Left renal pelvis (tissue), 4 donors: ENCODE results near the gene ASPG. TPM values are rescaled to one million over a fixed set of nuclear protein-coding genes. Genes with fewer than 3 reads are reported as not detected.

Experiments used
- DNase-seq, 4 donors: peaks; one replicate each; pipeline ENCODE4 v3.0.0-alpha.2; 2013; ENCODE audit warnings: low read depth in 4 of 4, low spot score in 3 of 4
- polyA plus RNA-seq, 4 donors: library from polyadenylated mRNA; unstranded; fragments of 120-200 nt; gene quantifications; one replicate each; pipeline ENCODE4 v1.2.1, GENCODE V29; 2013; ENCODE audit not compliant: insufficient read length in 4 of 4

ASPG gene
- polyA plus RNA-seq, 4 donors: 1.4 to 18.9 (median 10.0) TPM

DNA sequence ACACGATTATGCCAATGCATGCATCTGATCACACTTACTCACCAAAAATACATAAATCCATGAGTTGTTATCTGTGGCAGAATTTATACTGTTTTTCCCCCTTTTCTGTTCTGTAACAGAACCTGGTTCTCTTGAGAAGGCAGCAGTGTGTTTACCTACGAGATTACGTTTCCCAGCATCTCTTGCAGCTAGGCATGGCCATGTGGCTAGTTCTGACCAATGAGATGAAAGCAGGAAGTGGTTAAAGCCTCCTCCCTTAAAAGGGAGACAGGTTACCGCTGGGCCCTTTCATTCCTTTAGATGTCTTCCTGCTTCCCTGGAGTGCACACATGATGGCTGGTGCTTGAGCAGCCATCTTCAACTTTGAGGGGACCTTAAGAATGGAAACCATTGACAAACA is 11.7 kb upstream of the ASPG start:
- DNase-seq: no peak

GRCh38 chr14:104075530-104076151 is 9.9 kb upstream of the ASPG start:
- no peak for DNase-seq

GRCh38 chr14:104076743-104077142 is 8.8 kb upstream of the ASPG start:
- DNase-seq: no peak

DNA sequence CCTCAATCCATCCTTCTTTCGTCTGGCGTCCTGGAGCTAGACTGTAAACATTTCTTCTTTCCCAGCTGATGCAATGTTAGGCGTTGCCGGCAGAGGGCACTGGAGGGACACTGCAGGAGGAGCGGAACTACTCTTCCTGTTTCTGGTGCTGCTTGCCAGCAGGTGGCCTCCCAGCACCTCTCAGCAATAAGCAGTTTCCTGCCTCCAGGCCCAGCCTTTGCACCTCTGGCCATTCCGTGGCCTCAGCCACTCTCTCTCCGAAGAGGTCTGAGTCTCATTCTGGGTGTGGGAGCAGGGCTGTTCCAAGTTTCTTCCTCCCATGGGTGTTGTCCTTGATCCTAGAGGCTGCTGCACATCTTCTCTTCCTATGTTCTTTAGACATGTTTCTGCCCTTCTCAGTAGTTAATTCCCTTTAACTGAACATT is 7.5 kb upstream of the ASPG start:
- DNase-seq: peak; percentile 68 to 79 (median 78)

GRCh38 chr14:104080376-104081260 is 4.9 kb upstream of the ASPG start:
- no peak for DNase-seq

DNA sequence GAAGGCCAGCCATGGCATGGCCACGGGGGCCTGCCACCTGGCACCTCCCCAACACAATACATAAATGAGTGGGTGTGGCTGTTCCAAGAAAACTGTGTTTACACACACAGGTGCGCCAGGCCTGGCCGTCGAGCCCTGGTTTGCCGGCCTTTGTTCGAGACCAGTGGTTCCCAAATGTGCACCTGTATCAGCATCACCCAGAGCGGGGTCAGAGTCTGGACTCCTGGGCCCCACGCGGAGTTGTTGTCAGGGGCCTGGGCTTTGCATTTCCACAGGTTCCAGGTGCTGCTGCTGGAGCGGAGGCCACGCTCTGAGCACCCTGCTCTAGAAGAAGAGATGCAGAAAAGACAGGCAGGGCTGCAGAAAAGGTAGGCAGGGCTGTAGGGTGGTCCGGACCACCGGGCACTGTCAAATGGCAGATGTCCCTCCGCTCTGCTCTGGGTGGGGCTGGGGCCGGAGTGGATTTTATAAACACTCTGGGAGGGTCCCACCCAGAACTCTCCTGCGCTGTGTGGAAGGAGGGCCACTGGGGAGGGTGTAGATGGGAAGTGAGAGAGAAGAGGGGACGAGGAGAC is 4.2 kb upstream of the ASPG start:
- no peak for DNase-seq

GRCh38 chr14:104081951-104082464 is 3.5 kb upstream of the ASPG start:
- DNase-seq: no peak

DNA sequence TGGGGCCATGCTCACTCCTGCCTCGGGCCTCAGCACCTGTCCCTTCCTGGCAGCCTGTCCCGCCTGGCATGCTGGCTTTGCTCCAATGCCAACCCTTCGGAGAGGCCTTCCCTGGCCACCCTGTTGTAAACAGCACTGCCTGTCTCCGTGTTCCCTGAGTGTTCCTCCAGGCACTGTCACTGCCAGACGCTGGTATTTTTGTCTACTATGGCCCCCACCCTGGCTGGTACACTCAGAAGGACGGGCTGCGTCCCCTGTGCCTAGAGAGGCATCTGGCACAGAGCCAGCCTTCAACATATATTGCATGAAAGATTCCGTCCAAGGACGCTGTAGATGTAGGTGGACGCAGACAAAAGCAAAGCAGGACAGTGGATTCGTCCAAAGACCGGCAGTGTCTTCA is 2.7 kb upstream of the ASPG start:
- no peak for DNase-seq

DNA sequence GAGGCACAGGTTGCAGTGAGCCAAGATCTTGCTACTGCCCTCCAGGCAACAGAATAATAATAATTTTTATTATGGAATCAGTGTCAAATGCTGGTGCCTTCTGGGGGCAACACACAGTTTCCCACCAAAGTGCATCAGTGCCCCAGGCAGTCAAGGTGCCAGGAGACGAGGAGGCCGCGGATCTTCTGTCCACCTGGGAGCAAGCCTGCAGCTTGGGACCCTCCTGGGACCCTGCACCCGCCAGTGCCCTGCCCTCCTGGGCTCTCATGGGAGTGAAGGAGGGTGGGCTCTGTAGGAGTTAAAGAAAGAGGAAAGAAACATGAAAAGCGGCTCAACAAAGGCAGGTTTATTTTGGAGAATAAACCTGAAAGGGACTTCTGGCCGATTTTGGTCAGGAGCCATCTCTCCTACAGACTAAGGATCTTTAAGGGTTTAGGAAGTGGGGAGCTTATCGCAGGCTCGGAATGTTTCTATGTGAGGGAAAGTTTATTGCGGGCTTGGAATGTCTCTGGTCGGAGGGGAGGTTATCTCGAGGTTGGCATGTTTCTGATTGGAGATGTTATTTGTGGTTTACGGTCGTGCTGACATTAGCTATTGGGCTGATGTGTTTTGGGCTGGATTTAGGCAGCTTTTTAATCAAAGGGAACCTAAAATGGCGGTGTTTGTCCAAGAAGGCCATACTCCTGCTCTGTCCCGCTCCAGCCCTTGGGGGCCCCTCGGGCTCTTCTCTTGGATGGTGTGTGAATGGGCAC is 1.1 kb upstream of the ASPG start:
- DNase-seq: no peak

GRCh38 chr14:104085889-104086201 is 345 bp downstream of the ASPG start:
- DNase-seq: no peak

DNA sequence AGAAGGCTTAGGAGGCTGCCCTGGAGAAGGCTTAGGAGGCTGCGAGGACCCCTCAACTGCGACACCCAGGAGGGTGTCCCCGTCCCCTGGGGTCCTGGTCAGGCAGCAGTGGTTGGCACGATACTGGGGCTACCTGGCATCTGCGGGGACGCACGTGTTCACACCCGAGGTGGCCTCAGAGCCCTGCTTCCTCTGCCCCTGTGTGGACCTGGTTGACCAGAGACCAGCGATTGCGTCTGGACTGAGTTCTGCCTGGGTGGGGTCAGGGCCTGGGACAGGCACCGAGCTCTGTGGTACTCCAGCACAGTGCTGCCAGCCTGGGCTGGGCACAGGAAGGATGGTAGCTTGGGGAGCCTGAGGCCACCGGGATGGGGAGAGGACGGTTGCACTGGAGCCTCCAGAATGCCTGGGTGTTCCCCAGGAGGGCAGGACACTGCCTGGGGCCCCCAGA is 735 bp downstream of the ASPG start:
- no peak for DNase-seq

GRCh38 chr14:104086661-104087461 is 1.4 kb downstream of the ASPG start:
- DNase-seq: no peak

DNA sequence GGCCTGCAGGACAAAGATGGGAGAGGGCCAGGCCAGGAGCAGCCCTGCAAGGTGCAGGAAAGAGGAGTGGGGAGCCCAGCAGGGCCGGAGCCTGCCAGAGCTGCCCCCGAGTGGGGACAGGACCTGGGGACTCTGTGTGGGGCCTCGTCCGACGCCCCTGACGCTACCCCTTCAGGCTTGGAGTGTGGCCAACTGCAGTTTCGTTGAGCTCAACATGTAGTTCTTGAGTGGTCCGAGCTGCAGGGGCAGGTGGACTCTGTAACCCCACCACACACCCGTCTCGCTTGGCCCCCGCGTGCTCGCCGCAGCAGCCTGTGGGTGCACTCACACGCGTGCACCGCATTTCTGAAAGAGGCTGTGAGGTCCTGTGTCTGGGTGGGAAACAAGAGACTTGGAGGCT is 2.0 kb downstream of the ASPG start:
- DNase-seq: no peak

DNA sequence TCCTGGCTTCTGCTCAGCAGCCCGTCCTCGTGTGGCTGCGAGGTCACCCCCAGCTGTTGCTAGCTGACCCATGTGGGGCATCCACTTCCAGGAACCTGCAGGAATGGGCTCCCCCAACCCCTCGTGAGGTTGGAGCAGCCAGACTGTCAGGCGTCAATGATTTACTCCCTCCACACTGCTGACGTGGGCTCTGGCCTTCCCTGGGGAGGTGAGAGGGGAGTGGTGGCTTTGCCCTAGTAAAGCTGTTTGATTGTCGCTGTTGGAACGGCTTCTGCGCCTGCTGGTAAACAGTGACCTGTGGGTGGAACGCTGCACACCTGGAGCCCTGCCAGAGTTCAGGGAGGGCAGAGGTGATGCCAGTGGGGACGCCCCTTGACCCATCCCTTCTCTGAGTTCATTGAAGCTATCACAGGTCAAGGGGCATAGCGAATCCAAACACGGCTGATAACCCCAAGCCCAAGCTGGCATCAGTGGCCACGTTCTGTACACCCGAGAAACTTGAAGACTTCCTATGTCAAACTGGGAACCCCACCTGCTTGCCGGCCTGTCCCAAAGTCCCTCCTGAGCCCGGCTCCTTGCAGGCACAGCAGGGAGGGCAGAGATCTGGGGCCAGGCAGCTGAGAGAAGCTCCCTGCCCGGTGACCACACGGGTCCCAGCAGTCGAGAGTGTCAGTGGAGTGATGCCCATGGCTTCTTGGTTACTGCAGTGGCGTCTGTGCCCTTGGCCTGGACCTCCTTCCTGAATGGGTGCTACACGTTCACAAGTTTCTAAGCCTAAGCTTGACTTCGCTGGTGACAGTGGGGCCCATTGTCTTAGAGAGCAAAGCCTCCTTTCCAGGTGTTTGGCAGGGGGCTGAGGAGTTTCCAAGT is 2.7 kb downstream of the ASPG start:
- DNase-seq: no peak

DNA sequence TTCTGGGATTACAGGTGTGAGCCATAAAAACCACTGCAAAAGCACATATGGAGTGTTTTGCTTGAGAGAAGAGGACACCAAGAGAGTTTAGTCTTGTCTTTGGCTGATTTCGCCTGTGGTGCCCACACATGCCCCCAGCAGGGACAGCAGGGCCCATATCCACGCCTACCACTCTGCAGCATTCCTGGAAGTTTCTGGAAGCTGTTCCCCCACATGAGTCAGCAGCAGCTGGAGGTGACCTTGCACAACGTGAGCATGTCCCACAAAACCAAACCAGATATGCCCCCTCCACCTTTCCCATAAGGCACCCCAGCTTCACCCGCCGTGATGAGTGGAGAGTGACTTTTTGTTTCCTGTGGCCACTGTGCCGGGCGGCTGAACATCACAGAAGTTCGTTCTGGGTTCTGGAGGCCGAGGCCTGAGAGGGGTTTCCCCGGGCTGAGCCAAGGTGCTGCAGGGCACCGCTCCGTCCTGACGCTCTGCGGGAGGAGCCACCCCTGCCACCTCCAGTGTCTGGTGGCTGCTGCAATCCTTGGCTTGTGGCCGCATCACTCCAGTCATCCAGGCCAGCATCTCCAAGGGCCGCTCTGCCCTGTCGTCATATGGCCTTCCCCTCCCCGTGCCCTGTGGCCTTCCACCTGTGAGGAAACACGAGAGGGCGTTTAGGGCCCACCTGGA is 4.7 kb downstream of the ASPG start:
- DNase-seq: no peak

- no peak for DNase-seq
Observed at GRCh38 chr14:104091061-104091926, 5.8 kb downstream of the ASPG start.

- DNase-seq: no peak
Observed at GRCh38 chr14:104091927-104092771, 6.6 kb downstream of the ASPG start.
